DOHH2 (cell line): ENCODE data around the gene RELN.

Source experiments
- H3F3A ChIP-seq: fragments of 200-600 bp; sonication (generic), shearing (Covaris generic); 2 replicates; pipeline ENCODE4 v1.6.0; 2016; ENCODE audit warnings: antibody characterized with exemption, mild to moderate bottlenecking; ENCODE audit not compliant: control insufficient read depth, insufficient read depth
- H3K27ac ChIP-seq: fragments of 200-600 bp; sonication (generic); 2 replicates; pipeline ENCODE4 v1.5.1; 2014; ENCODE audit warnings: low read depth, mild to moderate bottlenecking, low read length, moderate library complexity
- H3K27me3 ChIP-seq: fragments of 200-600 bp; sonication (generic); 2 replicates; pipeline ENCODE4 v1.6.1; 2014; ENCODE audit warnings: mild to moderate bottlenecking, low read length, mixed read lengths; ENCODE audit not compliant: control insufficient read depth
- H3K36me3 ChIP-seq: fragments of 200-600 bp; sonication (generic); 2 replicates; pipeline ENCODE4 v1.6.1; 2014; ENCODE audit warnings: mild to moderate bottlenecking, low read length, moderate library complexity, mixed read lengths; ENCODE audit not compliant: control insufficient read depth
- H3K4me1 ChIP-seq: fragments of 200-600 bp; sonication (generic); 2 replicates; pipeline ENCODE4 v1.6.1; 2014; ENCODE audit warnings: mild to moderate bottlenecking, low read length, mixed read lengths; ENCODE audit not compliant: control insufficient read depth
- H3K4me2 ChIP-seq: fragments of 200-600 bp; sonication (generic); 2 replicates; pipeline ENCODE4 v1.6.0; 2014; ENCODE audit warnings: mild to moderate bottlenecking, low read length, moderate library complexity
- H3K4me3 ChIP-seq: fragments of 200-600 bp; sonication (generic); 2 replicates; pipeline ENCODE4 v1.5.1; 2014; ENCODE audit warnings: mild to moderate bottlenecking, low read length, mixed read lengths
- H3K79me2 ChIP-seq: fragments of 200-600 bp; sonication (generic); 2 replicates; pipeline ENCODE4 v1.6.1; 2014; ENCODE audit warnings: mild to moderate bottlenecking, low read length, mixed read lengths; ENCODE audit not compliant: control insufficient read depth
- H3K9me2 ChIP-seq: fragments of 200-600 bp; sonication (generic); replicated peaks from 2 replicates; pipeline ENCODE4 v1.6.1; 2014; ENCODE audit warnings: mild to moderate bottlenecking, low read length, mixed read lengths; ENCODE audit not compliant: control insufficient read depth
- H3K9me3 ChIP-seq: fragments of 200-600 bp; sonication (generic); 2 replicates; pipeline ENCODE4 v1.6.1; 2014; ENCODE audit warnings: antibody characterized with exemption, low read length, mixed read lengths; ENCODE audit not compliant: control insufficient read depth, insufficient read depth
- H4K20me1 ChIP-seq: fragments of 200-600 bp; sonication (generic); 2 replicates; pipeline ENCODE4 v1.6.0; 2014; ENCODE audit warnings: low read depth, mild to moderate bottlenecking, antibody characterized with exemption, low read length, moderate library complexity; ENCODE audit not compliant: control insufficient read depth, insufficient read depth
- CTCF ChIP-seq: fragments of 200-600 bp; sonication (generic); IDR thresholded peaks from one replicate; pipeline ENCODE4 v1.5.1; 2014; ENCODE audit warnings: antibody characterized with exemption, mild to moderate bottlenecking, low read depth, low read length; ENCODE audit not compliant: poor library complexity, severe bottlenecking
- EZH2phosphoT487 ChIP-seq: fragments of 200-600 bp; sonication (generic); IDR thresholded peaks from 2 replicates; pipeline ENCODE4 v1.6.1; 2017; ENCODE audit warnings: borderline replicate concordance, mild to moderate bottlenecking, antibody characterized with exemption, low read length, moderate library complexity, mixed read lengths

The RELN gene

GRCh38 chr7:103706805-103707204, 282.7 kb downstream of the RELN start:
- no peak overlapping the region for H3K4me2 ChIP-seq
- no peaks in the 10 kb centered on the region for H4K20me1 ChIP-seq
- no peaks in the 10 kb centered on the region for H3K9me3 ChIP-seq
- H3K4me3 ChIP-seq, result no peak overlapping the region
- no peaks in the 10 kb centered on the region for H3K79me2 ChIP-seq
- H3K27me3 ChIP-seq, result no peaks in the 10 kb centered on the region
- H3K27ac ChIP-seq, result no peak overlapping the region
- H3K4me1 ChIP-seq, result no peaks in the 10 kb centered on the region
- H3K36me3 ChIP-seq, result no peaks in the 10 kb centered on the region
- H3K9me2 ChIP-seq, result no peaks in the 10 kb centered on the region
- H3F3A ChIP-seq, result no peaks in the 10 kb centered on the region
- TF ChIP-seq CTCF, result no peak
- no peak for TF ChIP-seq EZH2phosphoT487

GRCh38 chr7:103705542-103705941, 283.9 kb downstream of the RELN start:
- Histone ChIP-seq H4K20me1 (no peaks in the 10 kb centered on the region), H3K79me2 (no peaks in the 10 kb centered on the region), H3K9me2 (no peaks in the 10 kb centered on the region), H3K4me1 (no peaks in the 10 kb centered on the region), H3K27ac (no peak overlapping the region), H3K4me3 (no peak overlapping the region), H3K9me3 (no peaks in the 10 kb centered on the region), H3K36me3 (no peaks in the 10 kb centered on the region), H3F3A (no peaks in the 10 kb centered on the region), H3K27me3 (no peaks in the 10 kb centered on the region), H3K4me2 (no peak overlapping the region)
- no peak for TF ChIP-seq CTCF
- no peak for TF ChIP-seq EZH2phosphoT487

GRCh38 chr7:103704701-103705100, 284.8 kb downstream of the RELN start:
- no peak for TF ChIP-seq CTCF
- no peak for TF ChIP-seq EZH2phosphoT487
- no peaks in the 10 kb centered on the region for H3K79me2 ChIP-seq
- H3F3A ChIP-seq, result no peaks in the 10 kb centered on the region
- no peaks in the 10 kb centered on the region for H4K20me1 ChIP-seq
- no peaks in the 10 kb centered on the region for H3K9me2 ChIP-seq
- H3K4me2 ChIP-seq, result no peak overlapping the region
- H3K9me3 ChIP-seq, result no peaks in the 10 kb centered on the region
- no peaks in the 10 kb centered on the region for H3K4me1 ChIP-seq
- H3K36me3 ChIP-seq, result no peaks in the 10 kb centered on the region
- H3K4me3 ChIP-seq, result no peak overlapping the region
- H3K27ac ChIP-seq, result no peak overlapping the region
- no peaks in the 10 kb centered on the region for H3K27me3 ChIP-seq

GRCh38 chr7:103702982-103703381, 286.5 kb downstream of the RELN start:
- TF ChIP-seq EZH2phosphoT487, result no peak
- TF ChIP-seq CTCF, result no peak
- Histone ChIP-seq H3K36me3 (no peaks in the 10 kb centered on the region), H3K4me3 (no peak overlapping the region), H3K27me3 (no peaks in the 10 kb centered on the region), H3K27ac (no peak overlapping the region), H3K79me2 (no peaks in the 10 kb centered on the region), H3K4me1 (no peaks in the 10 kb centered on the region), H3K9me3 (no peaks in the 10 kb centered on the region), H3K4me2 (no peak overlapping the region), H3F3A (no peaks in the 10 kb centered on the region), H3K9me2 (no peaks in the 10 kb centered on the region), H4K20me1 (no peaks in the 10 kb centered on the region)
